HTR-8/SVneo (cell line): ENCODE measurements around the gene ADCY6.
A peak's percentile ranks its signal among the peaks of the same experiment; 100 is the strongest.

Experiments
- DNase-seq: peaks from one replicate; pipeline ENCODE4 v3.0.0; 2011; ENCODE audit warnings: low spot score, mixed read lengths; ENCODE audit not compliant: insufficient read length
- FAIRE-seq: peaks from 2 replicates; lab custom pipeline; 2011; peaks lifted over from hg19 to GRCh38; lab: Jason Lieb, UNC

ADCY6 gene

DNA sequence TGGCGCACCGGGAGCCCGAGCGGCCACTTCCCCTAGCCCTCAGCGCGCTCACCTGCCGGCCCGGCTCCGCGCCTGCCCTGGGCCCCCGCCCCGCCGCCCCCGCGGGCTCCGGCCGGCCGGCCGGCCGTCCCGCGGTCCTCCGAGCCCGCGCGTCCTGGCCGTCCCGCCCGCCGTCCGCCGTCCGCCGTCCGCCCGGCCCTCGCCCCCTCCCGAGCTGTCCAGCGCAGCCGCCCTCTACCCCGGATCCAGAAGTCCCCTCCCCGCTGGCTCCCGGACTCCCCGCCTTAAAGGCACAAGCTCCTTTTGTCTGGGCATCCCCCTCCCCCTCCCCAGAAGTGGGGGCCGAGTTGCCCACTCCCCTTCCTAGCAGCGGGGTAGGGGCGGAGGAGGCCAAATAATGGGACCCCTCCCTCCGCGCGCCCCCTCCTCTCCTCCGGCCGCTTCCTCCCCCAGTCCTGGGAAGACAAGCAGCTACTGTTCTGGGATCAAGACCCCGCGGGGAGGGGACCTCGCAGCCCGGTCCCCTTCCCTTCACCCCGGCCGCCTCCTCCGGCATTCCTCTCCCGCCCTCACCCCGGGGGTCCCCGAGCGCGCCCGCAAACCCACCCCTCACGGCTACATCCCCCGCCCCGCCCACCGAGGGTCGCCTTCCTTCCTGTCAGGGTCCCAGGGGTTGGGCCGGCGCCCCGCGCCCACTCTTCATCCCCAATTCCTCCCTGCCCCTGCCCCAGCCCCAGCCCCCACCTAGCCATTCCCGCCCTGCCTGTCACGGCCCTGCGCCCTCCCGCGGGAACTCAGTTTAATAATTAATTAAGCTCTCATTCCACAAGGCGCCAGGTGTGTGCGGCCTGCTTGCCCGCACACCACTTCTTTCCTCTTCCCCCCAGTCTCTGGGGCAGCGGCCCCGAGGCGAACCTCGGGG is at the start of gene ADCY6:
ADCY6 (minus strand) TSS at position 236 of the 922 bp plus-strand sequence. CDS start 5,655 bp downstream, outside the sequence.
- FAIRE-seq (peak; percentile 36), DNase-seq (peak; percentile 77)

DNA sequence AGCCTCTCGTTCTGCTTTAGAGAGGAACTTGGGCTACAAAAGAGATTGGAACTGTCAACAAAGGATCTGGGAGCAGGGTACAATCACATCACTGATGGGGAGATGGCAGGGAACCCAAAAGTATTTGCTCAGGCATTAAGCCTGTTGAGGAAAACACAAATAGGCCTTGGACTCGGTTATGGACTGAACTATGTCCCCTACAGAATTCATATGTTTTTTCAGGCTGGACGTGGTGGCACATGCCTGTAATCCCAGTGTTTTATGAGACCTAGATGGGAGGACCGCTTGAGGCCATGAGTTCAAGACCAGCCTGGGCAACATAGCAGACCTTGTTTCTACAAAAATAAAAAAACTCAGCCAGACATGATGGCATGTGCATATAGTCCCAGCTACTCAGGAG is 49.2 kb upstream of the ADCY6 start:
- DNase-seq: no peak
- FAIRE-seq: no peak

DNA sequence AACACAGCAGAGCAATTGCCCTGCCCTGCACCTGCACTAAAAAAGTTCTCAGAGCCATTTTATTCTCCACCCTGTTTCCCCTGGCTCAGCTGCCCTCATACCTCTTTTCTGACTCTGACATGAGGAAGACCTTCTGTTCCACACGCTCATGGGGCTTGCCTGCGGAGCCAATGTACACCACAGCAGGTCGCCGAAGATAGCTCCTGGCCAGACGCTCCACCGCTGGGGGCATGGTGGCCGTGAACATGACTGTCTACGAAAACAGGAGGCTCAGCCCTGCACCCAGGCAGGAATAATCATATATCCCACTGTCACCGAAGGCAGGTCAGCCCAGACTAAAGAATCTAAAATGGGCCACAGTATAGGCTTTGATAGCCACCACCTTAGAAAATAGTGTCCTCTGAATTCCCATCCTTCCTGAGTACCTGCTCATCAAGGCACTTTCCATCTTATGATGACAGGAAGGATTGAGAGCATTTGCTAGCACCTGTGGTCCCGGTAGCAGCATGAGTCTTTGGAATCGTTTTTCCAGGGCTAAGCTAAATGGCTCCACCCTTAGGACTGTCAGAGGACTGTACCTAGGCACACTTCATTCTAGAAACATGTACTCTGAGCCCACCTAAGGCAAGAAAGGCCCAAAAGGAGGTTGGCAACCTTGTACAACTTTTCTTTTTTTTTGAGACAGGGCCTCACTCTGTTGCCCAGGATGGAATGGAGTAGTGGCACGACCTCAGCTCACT is 43.6 kb upstream of the ADCY6 start:
- DNase-seq: no peak
- FAIRE-seq: no peak

DNA sequence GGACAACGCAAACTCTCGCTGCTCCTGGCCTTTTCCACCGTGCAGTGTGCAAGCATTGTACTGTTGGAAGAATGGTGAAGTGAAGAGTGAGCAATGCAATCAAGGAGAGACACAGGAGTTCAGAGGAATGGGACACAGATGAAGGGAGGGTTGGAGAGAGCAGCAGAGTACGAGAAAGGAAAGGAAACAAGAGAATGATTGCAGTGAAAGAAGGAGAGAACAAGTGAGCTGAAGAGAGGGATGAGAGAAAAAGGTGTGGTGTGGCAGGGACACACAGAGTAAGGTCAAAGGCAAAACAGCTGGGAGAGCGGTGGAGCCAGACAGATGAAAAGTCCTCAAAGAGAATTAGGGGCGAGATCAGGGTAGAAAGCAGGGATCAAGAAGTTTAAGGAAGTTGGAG is 42.4 kb upstream of the ADCY6 start:
- FAIRE-seq (no peak), DNase-seq (no peak)

DNA sequence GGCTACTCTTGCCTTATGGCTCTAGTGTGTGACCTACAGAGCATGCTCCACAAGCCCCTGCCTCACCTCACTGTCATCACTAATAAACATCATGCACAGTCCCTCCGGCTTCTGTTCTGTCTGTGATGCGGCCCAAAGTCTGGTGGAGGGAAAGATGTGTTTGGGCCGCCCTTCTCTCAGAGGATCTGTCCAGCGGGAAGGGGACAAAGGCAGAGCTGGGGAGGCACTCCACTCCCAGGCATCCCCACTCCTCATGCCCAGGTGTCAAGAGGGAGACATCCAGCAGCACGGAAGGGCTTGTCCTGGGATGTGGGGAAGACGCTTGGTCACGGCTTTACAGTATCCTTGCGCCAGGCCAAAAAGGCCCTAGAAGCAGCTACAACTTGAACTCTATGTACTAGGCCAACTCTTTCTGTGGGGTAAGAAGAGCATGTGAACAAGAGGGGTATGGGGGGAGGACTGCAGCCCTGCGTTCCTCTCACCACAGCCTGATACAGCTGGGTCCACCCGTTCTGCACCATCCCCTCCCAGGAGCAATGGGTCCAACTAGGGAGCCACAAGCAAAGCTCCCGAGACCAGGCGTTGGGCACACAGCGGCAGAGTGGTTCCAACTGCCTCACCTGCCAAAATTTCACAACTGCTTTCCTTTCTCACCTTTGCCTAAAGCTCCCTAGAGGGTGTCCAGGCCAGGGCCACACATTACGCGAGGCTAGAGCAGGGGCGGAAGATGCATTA is 40.1 kb upstream of the ADCY6 start:
- FAIRE-seq: no peak
- DNase-seq: no peak

DNA sequence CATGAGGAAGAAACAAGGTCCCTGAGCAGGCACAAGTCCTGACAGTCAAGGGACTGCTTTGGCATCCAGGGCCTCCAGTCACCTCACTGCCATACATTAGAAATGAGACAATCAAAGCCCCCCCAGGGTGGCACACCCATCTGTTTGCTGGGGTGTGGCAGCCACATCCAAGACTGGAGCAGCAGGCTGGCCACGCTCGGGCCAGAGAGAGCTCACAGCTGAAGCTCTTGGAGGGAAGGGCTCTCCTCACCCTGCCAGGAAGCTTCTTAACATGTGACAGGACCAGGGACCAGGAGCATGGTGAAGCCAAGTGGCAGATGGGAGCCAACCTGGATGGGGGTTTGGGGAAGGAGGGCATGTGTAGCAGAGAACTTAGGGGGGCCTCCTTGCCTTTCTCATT is 39.4 kb upstream of the ADCY6 start:
- FAIRE-seq (no peak), DNase-seq (no peak)

DNA sequence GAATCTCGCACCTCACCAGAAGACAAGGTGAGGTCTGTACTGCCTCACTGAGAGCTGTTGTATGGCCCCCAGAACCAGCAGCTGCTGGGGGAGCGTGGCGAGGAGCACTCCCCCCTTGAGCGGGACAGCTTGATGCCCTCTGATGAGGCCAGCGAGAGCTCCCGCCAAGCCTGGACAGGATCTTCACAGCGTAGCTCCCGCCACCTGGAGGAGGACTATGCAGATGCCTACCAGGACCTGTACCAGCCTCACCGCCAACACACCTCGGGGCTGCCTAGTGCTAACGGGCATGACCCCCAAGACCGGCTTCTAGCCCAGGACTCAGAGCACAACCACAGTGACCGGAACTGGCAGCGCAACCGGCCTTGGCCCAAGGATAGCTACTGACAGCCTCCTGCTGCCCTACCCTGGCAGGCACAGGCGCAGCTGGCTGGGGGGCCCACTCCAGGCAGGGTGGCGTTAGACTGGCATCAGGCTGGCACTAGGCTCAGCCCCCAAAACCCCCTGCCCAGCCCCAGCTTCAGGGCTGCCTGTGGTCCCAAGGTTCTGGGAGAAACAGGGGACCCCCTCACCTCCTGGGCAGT is 38.7 kb upstream of the ADCY6 start:
- DNase-seq (no peak), FAIRE-seq (no peak)

DNA sequence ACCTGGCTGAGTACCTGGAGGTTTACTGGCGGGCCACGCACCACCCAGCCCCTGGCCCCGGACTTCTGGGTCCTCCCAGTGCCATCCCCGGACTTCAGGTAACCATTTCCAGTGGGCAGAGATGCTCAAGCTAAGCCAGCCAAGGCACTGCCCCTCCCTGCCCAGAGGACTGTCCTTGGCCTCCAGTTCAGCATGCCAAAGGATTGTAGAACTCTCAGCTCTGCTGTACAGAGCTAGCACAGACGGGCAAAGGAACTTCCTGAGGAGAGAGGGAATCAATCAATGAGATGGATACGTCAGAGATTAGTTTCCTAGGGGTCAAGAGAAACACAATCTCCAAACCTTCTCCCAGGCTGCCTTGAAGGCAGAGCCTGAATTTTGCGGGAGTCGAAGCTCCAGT is 38.1 kb upstream of the ADCY6 start:
- FAIRE-seq (no peak), DNase-seq (no peak)

DNA sequence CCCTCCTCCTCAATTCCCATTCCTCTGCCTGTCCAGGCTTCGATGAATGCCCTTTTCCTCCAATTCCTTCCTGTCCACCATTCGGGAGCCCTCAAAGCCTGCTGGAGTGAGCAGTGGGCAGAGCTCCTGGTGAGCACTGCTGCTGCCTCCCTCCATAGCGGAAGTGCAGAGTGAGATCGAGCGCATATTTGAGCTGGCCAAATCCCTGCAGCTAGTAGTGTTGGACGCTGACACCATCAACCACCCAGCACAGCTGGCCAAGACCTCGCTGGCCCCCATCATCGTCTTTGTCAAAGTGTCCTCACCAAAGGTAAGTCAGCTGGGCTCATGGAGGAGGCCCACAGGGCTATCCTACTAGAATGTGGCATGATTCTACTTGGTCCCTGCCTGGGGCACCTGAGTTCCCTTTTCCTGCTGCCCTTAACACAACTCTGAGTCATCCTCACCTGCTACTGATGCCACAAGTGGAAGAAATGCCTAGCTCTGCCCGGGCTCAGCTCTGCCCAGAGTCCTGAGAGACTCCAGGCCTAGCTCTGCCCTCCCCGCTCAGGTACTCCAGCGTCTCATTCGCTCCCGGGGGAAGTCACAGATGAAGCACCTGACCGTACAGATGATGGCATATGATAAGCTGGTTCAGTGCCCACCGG is 37.4 kb upstream of the ADCY6 start:
- DNase-seq (no peak), FAIRE-seq (no peak)

DNA sequence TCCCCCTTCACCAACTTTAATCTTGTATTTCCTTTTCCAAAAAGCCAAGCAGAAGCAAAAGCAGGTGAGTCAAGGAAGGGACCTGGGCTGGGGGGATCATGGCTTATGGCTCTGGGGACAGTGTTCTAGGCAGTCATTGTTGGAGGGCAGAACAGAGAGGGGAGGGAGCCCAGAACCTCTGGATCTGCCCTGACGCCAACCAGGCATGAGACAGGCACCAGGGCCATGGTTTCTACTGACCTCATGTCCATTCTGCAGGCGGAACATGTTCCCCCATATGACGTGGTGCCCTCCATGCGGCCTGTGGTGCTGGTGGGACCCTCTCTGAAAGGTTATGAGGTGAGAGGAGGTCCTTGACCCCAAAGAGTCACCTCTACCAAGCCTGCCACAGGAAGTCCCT is 36.0 kb upstream of the ADCY6 start:
- no peak for FAIRE-seq

DNA sequence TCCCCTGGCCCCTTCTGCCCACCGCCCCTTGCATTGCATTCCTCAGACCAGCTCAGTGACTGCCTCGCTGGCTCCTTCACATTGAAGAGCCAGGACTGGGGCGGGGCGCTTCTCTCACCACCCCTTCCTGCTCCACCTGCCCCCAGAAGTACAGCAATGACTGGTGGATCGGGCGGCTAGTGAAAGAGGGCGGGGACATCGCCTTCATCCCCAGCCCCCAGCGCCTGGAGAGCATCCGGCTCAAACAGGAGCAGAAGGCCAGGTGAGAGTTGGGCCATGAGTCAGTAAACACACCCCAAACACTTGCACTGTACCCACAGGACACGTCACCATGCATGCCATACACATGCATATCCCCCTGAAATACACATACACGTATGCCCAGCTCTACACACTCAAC is 35.2 kb upstream of the ADCY6 start:
- no peak for DNase-seq
- no peak for FAIRE-seq

More for the DNA sequence above, 36.0 kb upstream of the ADCY6 start:
- no peak for DNase-seq

DNA sequence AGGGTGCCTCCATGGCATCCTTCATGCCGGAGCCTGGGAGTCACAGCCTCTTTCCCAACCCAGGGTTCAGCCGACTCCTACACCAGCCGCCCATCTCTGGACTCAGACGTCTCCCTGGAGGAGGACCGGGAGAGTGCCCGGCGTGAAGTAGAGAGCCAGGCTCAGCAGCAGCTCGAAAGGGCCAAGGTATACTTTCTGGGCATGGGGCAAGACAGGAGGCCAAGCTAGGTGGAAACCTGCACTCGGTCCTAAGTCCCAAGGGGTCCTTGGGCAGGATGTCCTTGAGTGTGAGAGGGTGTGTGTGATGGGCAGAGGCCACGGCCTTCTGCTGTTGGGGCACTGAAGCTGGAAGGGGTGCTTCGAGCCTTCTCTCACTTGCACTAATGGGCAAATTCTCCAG is 34.4 kb upstream of the ADCY6 start:
- FAIRE-seq: no peak
- DNase-seq: no peak

DNA sequence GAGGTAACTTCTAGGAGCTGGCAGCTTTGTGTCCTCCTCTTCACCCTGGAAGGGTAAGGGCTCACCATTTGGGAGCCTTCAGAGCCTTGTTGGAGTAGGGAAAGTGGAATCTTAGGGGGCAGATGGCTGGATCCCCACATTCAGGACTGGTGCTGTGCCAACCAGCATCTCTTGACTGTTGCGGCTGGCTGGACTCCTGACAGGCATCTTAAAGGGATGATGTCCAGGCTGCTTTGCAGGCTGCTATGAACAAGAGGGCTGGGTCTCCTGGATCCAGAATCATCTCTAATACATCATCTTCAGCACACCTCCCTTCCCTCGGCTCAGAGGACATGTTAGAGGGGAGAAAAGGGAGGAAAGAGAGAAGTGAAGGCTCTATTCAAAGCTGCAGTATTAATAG is 33.8 kb upstream of the ADCY6 start:
- DNase-seq (no peak), FAIRE-seq (no peak)

DNA sequence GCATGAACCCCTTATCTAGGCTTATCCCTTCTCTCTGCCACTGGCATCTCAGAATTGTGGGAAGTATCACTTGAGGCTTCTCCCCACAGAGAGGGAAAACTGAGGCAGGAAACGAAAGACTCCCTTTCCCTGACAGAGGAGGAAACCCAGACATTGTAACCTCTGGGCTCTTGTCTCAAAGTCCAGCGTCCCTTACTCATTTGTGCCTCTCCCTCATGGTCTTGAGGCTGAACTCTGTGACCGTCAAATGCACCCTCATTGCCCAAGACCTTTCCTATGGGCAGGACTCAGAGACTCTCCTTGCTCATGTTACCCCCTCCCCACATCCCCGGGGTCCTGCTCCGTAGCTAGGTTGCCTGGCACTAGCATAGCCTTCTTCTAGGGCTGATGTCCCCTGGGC is 33.2 kb upstream of the ADCY6 start:
- FAIRE-seq: no peak

DNA sequence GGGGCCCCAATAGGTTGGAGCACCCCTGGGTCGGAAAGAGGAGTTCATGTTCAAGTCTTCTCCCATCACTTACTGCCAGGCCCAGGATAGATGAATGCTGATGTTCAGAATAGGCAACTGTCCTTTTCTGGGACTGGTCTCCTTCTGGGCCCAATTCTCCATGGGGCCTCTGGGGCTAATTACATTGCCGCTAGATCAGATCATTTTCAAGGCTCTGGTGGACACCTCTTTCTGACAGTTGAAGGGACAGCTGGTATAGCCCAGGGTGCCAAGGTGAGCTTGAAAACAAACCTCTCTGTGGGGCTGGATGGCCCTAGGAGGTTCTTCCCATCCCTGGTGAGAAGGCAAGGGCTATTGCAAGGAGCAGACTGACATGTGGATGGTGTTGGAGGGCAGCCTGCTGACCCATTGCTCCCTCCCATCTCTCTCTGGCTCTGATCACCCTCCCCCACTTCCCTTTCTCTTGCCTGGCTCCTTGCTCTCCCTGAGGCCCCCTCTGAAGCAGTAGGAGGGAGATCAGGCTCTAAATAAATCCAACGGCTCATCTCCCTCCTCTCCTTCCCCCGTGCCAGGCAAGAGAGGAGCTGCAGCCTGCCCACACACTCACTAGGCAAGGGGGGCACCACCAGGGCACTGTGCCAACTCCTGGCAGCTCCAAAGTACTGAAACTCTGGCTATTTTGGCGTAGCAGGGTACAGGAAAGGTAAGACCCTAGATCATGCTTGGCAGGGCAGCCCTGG is 31.3 kb upstream of the ADCY6 start:
- no peak for DNase-seq
- no peak for FAIRE-seq

More for the DNA sequence above, 33.2 kb upstream of the ADCY6 start:
- no peak for DNase-seq

DNA sequence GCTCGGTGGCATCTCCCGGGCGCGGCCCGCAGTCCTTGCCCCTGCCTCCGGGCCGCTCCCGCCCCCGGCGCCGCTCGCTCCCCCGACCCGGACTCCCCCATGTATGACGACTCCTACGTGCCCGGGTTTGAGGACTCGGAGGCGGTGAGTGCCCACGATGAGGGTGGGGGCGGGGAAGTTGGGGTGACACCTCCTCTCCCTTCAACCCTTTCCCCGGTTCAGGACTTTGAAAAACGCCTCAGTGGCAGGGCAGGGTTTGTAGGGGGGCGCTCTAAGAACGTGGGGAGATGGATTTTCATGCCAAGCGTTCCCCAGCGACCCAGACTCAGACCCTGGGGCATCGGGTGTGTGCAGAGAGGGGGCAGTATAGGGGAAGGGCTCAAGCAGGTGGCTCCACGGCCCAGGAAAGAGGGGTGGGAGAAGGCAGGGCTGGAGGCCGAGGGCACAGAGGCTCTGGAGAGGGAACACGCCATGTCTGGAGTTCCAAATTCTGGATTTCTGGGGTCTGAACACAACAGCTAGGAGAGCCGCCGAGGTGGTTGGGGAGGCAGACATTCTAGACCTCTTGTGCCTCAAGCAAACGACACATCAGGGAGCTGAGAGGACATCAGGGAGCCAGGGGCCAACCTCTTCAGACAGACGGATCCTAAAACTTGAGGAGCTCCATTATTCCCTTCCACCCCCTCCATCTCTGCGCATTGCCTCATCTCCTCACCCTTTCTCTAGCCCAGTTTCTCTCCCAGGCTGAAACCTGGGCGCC is 30.1 kb upstream of the ADCY6 start:
- FAIRE-seq (no peak), DNase-seq (no peak)

DNA sequence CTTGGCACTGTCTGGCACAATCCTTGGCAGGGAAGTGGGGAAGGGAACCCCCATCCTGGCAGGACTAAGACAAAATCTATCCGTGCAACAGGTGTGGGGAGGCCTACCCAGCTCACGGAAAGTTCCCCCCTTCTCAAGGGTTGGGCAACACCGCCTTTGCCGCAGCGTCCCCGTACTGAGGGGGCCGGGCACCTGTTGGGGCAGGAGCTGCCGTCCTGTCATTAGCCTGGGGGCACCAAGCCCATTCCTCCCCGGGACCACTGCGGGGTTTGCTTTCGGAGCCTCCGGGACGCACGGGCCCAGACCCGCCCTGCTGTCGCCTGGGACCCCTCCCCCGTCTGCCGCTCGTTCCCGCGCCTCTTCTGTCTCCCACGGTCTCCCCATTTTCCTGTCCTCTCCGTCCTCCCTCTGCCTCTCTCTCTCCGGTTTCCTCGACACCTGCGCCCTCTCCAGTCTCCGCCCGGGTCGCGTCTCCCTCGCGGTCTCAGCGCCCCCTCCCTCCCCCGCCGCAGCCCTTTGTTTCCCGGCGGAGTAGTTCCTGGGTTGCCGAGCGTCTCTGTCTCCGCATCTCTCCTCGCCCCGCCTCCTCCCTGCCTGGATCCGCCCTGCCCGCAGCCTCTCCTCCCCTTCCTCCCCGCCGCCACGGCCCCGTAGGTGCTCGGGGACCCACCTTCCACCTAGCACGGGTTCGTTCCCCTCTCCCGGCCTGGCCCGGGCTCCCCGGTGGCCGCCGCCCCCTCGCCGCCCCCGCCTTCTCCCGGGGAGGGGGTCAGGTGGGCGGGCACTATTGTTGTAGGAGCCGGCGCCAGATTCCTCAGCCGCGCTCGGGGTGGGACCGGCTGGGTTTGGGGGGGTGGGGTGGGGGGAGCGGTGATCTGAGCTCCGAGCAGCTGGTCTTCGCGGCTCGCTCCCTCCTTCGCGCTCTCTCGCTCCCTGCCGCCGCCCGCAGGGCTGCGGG is 29.3 kb upstream of the ADCY6 start, which contains the start of gene CACNB3:
CACNB3 (plus strand) TSS at position 624 of the 958 bp plus-strand sequence. CDS start 434 bp downstream, outside the sequence.
- DNase-seq: peak; percentile 67
- FAIRE-seq: no peak
